GM10266 (cell line): ENCODE results near the gene USP34.

Experiments
- DNase-seq: peaks from one replicate; pipeline ENCODE4 v3.0.0; 2012; ENCODE audit errors: extremely low spot score
- TF ChIP-seq, protein P1 (sequence below): IDR thresholded peaks from 2 replicates; pipeline ENCODE4 v1.5.1; 2012; ENCODE audit warnings: mild to moderate bottlenecking, low read depth; ENCODE audit not compliant: control insufficient read depth, insufficient read depth; ENCODE audit errors: missing control alignments

USP34 gene

DNA sequence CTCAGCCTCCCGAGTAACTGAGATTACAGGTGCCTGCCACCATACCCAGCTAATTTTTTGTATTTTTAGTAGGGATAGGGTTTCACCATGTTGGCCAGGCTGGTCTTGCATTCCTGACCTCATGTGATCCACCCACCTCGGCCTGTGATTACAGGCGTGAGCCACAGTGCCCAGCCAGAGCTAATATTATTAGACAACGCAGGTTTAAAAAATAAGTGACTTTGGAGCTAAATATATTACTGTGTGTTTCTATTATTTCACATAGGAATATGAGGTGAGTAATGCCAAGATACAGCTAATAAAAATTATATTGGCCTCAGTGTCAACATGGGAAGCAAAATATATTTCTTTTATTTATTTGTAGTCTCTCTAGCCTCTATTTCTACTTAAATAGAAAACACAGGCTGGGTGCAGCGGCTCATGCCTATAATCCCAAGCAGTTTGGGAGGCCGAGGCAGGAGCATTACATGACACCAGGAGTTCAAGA is 188.7 kb downstream of the USP34 start:
- TF ChIP-seq, protein P1, sequence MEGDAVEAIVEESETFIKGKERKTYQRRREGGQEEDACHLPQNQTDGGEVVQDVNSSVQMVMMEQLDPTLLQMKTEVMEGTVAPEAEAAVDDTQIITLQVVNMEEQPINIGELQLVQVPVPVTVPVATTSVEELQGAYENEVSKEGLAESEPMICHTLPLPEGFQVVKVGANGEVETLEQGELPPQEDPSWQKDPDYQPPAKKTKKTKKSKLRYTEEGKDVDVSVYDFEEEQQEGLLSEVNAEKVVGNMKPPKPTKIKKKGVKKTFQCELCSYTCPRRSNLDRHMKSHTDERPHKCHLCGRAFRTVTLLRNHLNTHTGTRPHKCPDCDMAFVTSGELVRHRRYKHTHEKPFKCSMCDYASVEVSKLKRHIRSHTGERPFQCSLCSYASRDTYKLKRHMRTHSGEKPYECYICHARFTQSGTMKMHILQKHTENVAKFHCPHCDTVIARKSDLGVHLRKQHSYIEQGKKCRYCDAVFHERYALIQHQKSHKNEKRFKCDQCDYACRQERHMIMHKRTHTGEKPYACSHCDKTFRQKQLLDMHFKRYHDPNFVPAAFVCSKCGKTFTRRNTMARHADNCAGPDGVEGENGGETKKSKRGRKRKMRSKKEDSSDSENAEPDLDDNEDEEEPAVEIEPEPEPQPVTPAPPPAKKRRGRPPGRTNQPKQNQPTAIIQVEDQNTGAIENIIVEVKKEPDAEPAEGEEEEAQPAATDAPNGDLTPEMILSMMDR = no peak
- DNase-seq = no peak

DNA sequence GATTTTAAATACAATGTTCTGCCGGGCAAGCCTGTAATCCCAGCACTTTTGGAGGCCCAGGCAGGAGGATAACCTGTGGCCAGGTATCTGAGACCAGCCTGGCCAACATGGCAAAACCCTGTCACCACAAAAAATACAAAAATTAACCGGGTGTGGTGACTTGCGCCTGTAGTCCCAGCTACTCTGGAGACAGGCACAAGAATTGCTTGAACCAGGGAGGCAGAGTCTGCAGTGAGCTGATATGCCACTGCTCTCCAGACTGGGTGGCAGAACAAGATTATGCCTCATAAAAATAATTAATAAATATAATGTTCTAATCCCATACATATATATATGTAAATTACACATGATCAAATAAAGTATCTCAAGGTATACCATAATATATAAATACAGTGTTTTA is 189.6 kb downstream of the USP34 start:
- TF ChIP-seq, protein P1 = no peak
- DNase-seq = no peak

DNA sequence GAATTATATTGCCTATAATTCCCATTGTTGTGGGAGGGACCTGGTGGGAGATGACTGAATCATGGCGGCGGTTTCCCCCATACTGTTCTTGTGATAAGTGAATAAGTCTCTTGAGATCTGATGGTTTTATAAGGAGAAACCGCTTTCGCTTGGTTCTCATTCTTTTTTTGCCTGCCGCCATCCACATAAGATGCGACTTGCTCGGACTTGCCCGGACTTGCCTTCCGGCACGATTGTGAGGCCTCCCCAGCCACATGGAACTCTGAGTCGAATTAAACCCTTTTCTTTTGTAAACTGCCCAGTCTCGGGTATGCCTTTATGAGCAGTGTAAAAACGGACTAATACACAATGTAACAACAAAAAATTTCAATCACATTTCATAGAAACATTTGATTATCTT is 193.1 kb downstream of the USP34 start:
- no peak for DNase-seq
- TF ChIP-seq, protein P1 = no peak

DNA sequence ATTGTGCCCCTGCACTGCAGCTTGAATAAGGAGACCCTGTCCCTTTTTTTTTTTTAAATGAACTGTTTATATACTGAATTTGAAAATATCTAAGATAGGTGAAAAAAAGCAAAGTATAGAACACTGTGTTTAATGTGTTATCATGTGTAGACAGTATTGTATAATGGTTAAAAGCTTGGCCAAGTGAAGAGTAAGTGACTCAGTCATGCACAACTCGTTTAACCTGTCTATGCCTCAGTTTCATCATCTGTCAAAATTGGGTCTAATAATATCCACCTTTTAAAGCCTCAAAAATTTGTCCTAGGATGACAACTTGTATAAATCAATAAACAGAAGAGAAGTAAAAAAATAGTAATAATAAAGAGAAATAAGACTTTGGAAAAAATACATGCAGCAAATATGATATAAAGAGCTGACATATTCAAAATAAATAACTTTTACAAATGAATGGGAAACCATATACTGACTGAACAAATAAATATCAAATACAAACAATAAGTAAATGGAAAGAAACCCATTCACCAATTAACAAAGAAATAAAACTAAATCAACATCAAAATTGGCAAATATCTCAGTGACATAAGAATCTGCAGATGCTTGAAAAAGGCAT is 195.2 kb downstream of the USP34 start:
- TF ChIP-seq, protein P1 = no peak
- no peak for DNase-seq

DNA sequence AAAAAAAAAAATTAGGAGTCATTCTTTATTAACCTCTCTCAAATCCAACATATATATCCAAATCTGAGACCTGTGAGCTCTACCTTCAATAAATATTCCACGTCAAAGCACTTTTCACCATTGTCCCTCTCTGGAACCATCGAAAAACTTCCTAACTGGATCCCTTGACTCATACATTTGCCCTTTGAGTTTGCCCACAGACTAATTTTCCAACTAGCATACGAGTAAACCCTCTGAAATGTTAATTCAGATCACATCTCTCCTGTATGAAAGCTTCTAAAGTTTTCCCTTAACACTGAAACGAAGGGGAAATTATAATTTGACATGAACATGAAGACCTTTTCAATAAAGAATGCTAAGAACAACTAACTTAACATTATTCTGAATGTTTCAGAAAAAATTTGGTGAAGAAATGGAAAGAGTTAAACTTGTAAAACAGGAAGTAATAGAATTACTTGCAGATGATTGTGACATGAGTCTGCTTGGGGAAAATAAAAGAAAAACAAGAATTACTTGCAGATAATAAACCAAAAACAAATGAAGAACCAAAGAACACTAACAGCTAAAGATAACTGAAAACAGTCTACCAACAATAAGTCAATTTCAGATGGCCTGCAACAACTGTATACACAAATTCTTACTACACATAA is 198.3 kb downstream of the USP34 start:
- DNase-seq = no peak
- TF ChIP-seq, protein P1 = no peak

DNA sequence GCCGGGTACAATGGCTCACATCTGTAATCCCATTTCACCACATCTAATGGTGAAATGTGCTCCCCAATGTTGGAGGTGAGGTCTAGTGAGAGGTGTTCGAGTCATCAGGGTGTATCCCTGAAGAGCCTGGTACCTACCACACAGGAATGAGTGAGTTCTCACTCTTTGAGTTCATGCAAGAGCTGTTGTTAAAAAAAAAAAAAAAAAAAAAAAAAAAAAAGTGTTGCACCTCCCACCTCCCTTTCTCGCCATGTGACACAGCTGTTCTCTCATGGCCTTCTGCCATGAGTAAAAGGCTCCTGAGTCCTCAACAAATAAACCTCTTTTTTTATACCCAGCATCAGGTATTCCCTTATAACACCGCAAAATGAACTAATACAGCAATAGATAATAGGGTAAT is 202.6 kb downstream of the USP34 start:
- TF ChIP-seq, protein P1 = no peak
- DNase-seq = no peak
